ENCODE measurements around the gene PIKFYVE.

GRCh38 chr2:208300847-208301618 lies 35.0 kb downstream of the PIKFYVE start:
- TF ChIP-seq CTCF (IDR thresholded peaks at IDR 0.05) (no peak), POLR2AphosphoS5 (IDR thresholded peaks at IDR 0.05; ENCODE audit: low read depth, low read length) (no peak)
